OCI-LY7 (cell line): ENCODE data around the gene ADD3. TPM values are rescaled to one million over a fixed set of nuclear protein-coding genes. Genes with fewer than 3 reads are reported as not detected.

ENCODE experiments used
- BruUV-seq: library from RNA; stranded (reverse); fragments of 400-500 nt; replicated peaks from 2 replicates; lab custom pipeline; 2021; lab: Mats Ljungman, UMichigan
- CTCF ChIA-PET: fragments of 300-600 bp; sonication (Branson Sonifier 250); formaldehyde crosslinking; loops from one replicate; lab custom pipeline; 2022; ENCODE audit warnings: antibody characterized with exemption; ENCODE audit not compliant: unreplicated experiment; lab: Charles Lee
- POLR2A ChIA-PET: fragments of 300-600 bp; sonication (Branson Sonifier 250); formaldehyde crosslinking; loops from one replicate; lab custom pipeline; 2022; ENCODE audit warnings: antibody characterized with exemption; lab: Charles Lee
- DNase-seq: peaks from one replicate; pipeline ENCODE4 v3.0.0-alpha.2; 2015; ENCODE audit warnings: low spot score
- H2AFZ ChIP-seq: fragments of 200-600 bp; sonication (generic), shearing (Covaris generic); 2 replicates; pipeline ENCODE4 v1.6.1; 2014; ENCODE audit warnings: mild to moderate bottlenecking, antibody characterized with exemption, low read length, moderate library complexity
- H3K27ac ChIP-seq: fragments of 200-600 bp; sonication (generic); 2 replicates; pipeline ENCODE4 v1.5.1; 2014; ENCODE audit warnings: mixed run types, low read depth, mild to moderate bottlenecking, moderate library complexity, low read length, inconsistent platforms; ENCODE audit not compliant: poor library complexity, severe bottlenecking
- H3K36me3 ChIP-seq: fragments of 200-600 bp; sonication (generic); 2 replicates; pipeline ENCODE4 v1.6.1; 2014; ENCODE audit warnings: mild to moderate bottlenecking, antibody characterized with exemption, low read length, moderate library complexity, mixed read lengths; ENCODE audit not compliant: insufficient read depth
- H3K4me1 ChIP-seq: fragments of 200-600 bp; sonication (generic); 2 replicates; pipeline ENCODE4 v1.5.1; 2014; ENCODE audit warnings: mild to moderate bottlenecking, low read length; ENCODE audit not compliant: insufficient read depth, poor library complexity, severe bottlenecking
- H3K4me2 ChIP-seq: fragments of 200-600 bp; sonication (generic); 2 replicates; pipeline ENCODE4 v1.6.1; 2014; ENCODE audit warnings: mild to moderate bottlenecking, low read length
- H3K4me3 ChIP-seq: fragments of 200-600 bp; sonication (generic); 2 replicates; pipeline ENCODE4 v1.5.1; 2014; ENCODE audit warnings: mild to moderate bottlenecking, low read depth, low read length; ENCODE audit not compliant: poor library complexity, severe bottlenecking
- H3K79me2 ChIP-seq: fragments of 200-600 bp; sonication (generic); 2 replicates; pipeline ENCODE4 v1.6.1; 2016; ENCODE audit warnings: low read depth, mild to moderate bottlenecking, low read length, moderate library complexity, mixed read lengths; ENCODE audit not compliant: insufficient read depth
- H3K9me2 ChIP-seq: fragments of 200-600 bp; sonication (generic); 2 replicates; pipeline ENCODE4 v1.6.1; 2016; ENCODE audit warnings: mild to moderate bottlenecking, low read length, mixed read lengths; ENCODE audit not compliant: insufficient read depth
- H3K9me3 ChIP-seq: fragments of 200-600 bp; sonication (generic); 2 replicates; pipeline ENCODE4 v1.6.1; 2014; ENCODE audit warnings: mild to moderate bottlenecking, mixed run types, low read length, mixed read lengths
- H4K20me1 ChIP-seq: fragments of 200-600 bp; sonication (generic); 2 replicates; pipeline ENCODE4 v1.6.1; 2014; ENCODE audit warnings: mild to moderate bottlenecking, antibody characterized with exemption, low read length, moderate library complexity, mixed read lengths; ENCODE audit not compliant: insufficient read depth
- CTCF ChIP-seq: fragments of 200-600 bp; sonication (generic); conservative IDR thresholded peaks from 2 replicates; pipeline ENCODE4 v1.5.1; 2014; ENCODE audit warnings: mild to moderate bottlenecking, antibody characterized with exemption, low read length, moderate library complexity, mixed read lengths
- EZH2phosphoT487 ChIP-seq: fragments of 200-600 bp; sonication (generic); IDR thresholded peaks from 2 replicates; pipeline ENCODE4 v1.6.1; 2018; ENCODE audit warnings: low read depth, borderline replicate concordance, mild to moderate bottlenecking, mixed run types, antibody characterized with exemption, low read length, moderate library complexity, mixed read lengths
- intact Hi-C: fragments of 100-400 bp; cut with micrococcal nuclease; formaldehyde crosslinking; loops from one replicate; pipeline ENCODE4 v1.10.0; 2022; ENCODE audit not compliant: unreplicated experiment
- total RNA-seq, 2 experiments: library from RNA; depleted of rRNA in 1 of 2; stranded (reverse); fragments of >200 nt in 1 of 2; shearing (Covaris generic) in 1 of 2; gene quantifications; 2 replicates each; pipeline ENCODE4 v1.2.3, GENCODE V29; 2014 to 2022

The ADD3 gene
- total RNA-seq, 2 experiments from 2014 or later: 75.8 to 89.7 TPM

DNA sequence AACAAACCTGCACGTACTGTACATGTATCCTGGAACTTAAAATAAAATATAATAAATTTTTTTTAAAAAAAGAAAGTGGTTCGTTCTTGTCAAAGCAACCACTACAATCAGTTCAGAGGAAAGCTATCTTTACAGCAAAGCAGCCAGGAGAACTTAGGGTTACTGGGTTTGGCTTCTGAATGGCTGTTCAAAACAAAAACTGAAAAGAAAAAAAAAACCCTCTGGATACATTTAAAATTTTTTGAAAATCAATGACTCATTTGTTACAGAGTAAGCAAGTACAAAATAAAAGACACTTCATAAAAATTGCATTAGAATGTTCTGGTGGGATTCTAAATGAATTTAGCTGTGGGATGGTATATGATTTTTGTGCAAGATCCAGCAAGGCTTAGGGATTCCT is 28.6 kb upstream of the ADD3 start:
- DNase-seq: no peak
- Histone ChIP-seq H3K4me2 (no peak overlapping the region), H3K9me2 (no peaks in the 10 kb centered on the region), H3K36me3 (no peaks in the 10 kb centered on the region), H3K27ac (no peak overlapping the region), H2AFZ (no peak overlapping the region), H3K79me2 (no peaks in the 10 kb centered on the region), H3K9me3 (no peaks in the 10 kb centered on the region), H3K4me3 (no peak overlapping the region), H3K4me1 (no peaks in the 10 kb centered on the region), H4K20me1 (no peaks in the 10 kb centered on the region)
- BruUV-seq: no TSS peak
- TF ChIP-seq CTCF: no peak
- TF ChIP-seq EZH2phosphoT487: no peak
- POLR2A ChIA-PET: interaction anchor here (1.6 kb wide), 1 partner anchor 9 kb away, joined by 7 read pairs; no protein-coding TSS in a partner anchor
- intact Hi-C loops: loop anchor here (2.0 kb wide), 1 partner anchor 94 kb away; no protein-coding TSS in a partner anchor
- CTCF ChIA-PET: no interaction called here

DNA sequence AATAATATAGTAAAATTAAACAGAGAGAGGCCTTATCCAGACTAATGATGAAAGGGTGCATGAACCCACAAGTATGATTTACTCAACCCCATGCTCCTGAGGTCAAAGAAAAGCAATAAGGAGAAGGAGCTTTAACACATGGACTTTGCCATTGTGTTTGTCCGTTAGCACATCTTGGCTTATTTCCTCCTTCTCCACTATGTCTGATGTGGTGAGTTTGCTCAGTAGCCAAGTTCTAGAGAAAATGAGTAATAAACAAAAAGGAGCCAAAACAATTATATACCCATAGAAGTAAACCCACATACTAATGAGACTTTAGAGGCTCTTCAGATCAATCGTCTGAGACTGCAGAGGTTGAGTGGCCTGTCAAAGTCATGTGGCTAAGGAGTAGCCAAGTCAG is 26.1 kb upstream of the ADD3 start:
- Histone ChIP-seq H4K20me1 (no peaks in the 10 kb centered on the region), H3K36me3 (no peaks in the 10 kb centered on the region), H3K4me1 (no peaks in the 10 kb centered on the region), H3K27ac (no peak overlapping the region), H3K4me2 (no peak overlapping the region), H2AFZ (no peak overlapping the region), H3K9me3 (no peaks in the 10 kb centered on the region), H3K4me3 (no peak overlapping the region), H3K79me2 (no peaks in the 10 kb centered on the region), H3K9me2 (no peaks in the 10 kb centered on the region)
- CTCF ChIA-PET: no interaction called here
- no peak for DNase-seq
- intact Hi-C loops: no loop called here
- no peak for TF ChIP-seq CTCF
- TF ChIP-seq EZH2phosphoT487: no peak
- POLR2A ChIA-PET: interaction anchor here (0.6 kb wide), 1 partner anchor 147 kb away, joined by 3 read pairs; no protein-coding TSS in a partner anchor
- no TSS peak for BruUV-seq

DNA sequence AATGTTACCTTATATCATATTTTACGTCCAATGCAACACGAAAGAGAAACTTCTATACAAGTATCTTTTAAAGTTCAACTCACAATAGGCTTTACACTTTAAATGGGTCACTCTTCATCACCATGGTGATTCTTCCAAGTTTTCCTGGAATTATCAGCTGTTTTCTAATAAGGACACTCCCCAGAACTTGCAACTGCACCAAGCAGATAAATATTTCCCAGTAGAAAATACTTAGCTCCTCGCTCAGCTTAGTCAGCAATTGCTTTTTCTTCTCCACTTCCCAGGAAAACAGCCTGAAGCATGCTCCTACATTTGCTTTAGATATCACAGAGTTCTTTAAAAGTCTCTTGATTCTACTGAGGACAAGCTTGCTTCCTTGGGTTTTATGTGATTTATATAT is 25.7 kb upstream of the ADD3 start:
- POLR2A ChIA-PET: interaction anchor here (0.9 to 1.2 kb wide), 3 partner anchors 10 to 126 kb away, joined by 3 to 9 read pairs (median 4); no protein-coding TSS in a partner anchor
- Histone ChIP-seq H3K4me3 (no peak overlapping the region), H3K9me2 (no peaks in the 10 kb centered on the region), H3K27ac (no peak overlapping the region), H3K36me3 (no peaks in the 10 kb centered on the region), H4K20me1 (no peaks in the 10 kb centered on the region), H3K9me3 (no peaks in the 10 kb centered on the region), H2AFZ (no peak overlapping the region), H3K4me2 (no peak overlapping the region), H3K4me1 (no peaks in the 10 kb centered on the region), H3K79me2 (no peaks in the 10 kb centered on the region)
- TF ChIP-seq CTCF (no peak), EZH2phosphoT487 (no peak)
- intact Hi-C loops: no loop called here
- BruUV-seq: no TSS peak
- DNase-seq: no peak
- CTCF ChIA-PET: no interaction called here
